GM06990 (cell line): ENCODE measurements around the gene ATP2B3.

Experiments
- DNase-seq: peaks from one replicate; pipeline ENCODE4 v3.0.0-alpha.2; 2011; ENCODE audit not compliant: insufficient read length; ENCODE audit errors: extremely low read depth
- H3K27me3 ChIP-seq: replicated peaks from 2 replicates; pipeline ENCODE4 v1.6.0; 2011; ENCODE audit warnings: low read length; ENCODE audit not compliant: control insufficient read depth, insufficient read depth
- H3K36me3 ChIP-seq: 2 replicates; pipeline ENCODE4 v1.5.1; 2011; ENCODE audit warnings: low read length; ENCODE audit not compliant: control insufficient read depth, insufficient read depth
- H3K4me3 ChIP-seq: replicated peaks from 2 replicates; pipeline ENCODE4 v1.5.1; 2011; ENCODE audit warnings: low read depth, mild to moderate bottlenecking, control low read depth, low read length
- TF ChIP-seq, protein P1 (sequence below): IDR thresholded peaks from 2 replicates; pipeline ENCODE4 v1.5.1; 2011; ENCODE audit warnings: low read length, control low read depth, mild to moderate bottlenecking, inconsistent platforms; ENCODE audit not compliant: insufficient read depth, poor library complexity, severe bottlenecking

The ATP2B3 gene

DNA sequence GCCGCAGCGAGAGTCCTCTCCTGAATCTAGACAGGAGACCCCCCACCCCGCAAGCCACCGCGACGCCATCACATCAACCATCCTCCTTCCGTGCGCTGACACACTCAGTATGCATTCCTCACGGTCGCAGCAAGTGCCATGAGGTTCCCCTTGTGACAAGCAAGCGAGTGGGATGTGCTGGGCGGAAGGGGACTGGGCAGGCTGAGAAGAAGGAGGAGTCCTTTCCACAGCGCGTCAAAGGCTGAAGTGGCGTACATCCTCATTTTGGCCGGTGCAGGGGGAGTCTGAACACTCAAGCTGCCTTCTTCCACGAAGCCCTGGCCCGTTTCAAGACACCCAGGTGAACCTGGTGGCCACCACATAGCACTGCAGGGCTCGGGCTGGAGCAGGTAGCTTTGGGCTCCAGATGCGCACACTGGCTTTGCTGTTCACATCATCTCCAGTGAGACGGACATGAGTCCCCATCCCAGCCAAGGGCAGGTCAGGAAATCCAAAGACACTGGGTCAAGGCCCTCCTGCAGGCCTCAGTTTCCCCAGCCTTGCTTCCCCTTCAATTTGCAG, 51.1 kb downstream of the ATP2B3 start:
- TF ChIP-seq, protein P1, sequence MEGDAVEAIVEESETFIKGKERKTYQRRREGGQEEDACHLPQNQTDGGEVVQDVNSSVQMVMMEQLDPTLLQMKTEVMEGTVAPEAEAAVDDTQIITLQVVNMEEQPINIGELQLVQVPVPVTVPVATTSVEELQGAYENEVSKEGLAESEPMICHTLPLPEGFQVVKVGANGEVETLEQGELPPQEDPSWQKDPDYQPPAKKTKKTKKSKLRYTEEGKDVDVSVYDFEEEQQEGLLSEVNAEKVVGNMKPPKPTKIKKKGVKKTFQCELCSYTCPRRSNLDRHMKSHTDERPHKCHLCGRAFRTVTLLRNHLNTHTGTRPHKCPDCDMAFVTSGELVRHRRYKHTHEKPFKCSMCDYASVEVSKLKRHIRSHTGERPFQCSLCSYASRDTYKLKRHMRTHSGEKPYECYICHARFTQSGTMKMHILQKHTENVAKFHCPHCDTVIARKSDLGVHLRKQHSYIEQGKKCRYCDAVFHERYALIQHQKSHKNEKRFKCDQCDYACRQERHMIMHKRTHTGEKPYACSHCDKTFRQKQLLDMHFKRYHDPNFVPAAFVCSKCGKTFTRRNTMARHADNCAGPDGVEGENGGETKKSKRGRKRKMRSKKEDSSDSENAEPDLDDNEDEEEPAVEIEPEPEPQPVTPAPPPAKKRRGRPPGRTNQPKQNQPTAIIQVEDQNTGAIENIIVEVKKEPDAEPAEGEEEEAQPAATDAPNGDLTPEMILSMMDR: peak; percentile 16
- H3K27me3 ChIP-seq: no peaks in the 10 kb centered on the region
- no peaks in the 10 kb centered on the region for H3K36me3 ChIP-seq
- no peak for DNase-seq
- no peak overlapping the region for H3K4me3 ChIP-seq

DNA sequence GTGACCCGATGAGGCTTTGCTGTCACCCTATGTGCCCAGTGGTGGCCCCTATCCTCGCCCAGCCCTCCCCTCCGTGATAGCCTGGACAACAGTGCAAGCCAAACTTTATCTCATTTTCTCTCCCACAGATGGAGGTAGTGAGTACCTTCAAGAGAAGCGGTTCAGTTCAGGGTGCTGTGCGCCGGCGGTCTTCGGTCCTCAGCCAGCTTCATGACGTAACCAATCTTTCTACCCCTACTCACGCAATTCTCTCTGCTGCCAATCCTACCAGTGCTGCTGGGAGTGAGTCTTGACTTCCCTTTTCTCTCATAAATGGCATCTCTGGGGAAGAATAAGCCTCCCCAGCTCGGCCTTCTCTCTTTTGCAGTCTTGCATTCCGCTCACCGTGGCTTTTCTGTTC, 52.0 kb downstream of the ATP2B3 start:
- H3K4me3 ChIP-seq: no peak overlapping the region
- no peaks in the 10 kb centered on the region for H3K27me3 ChIP-seq
- TF ChIP-seq, protein P1: no peak
- no peaks in the 10 kb centered on the region for H3K36me3 ChIP-seq
- DNase-seq: no peak

DNA sequence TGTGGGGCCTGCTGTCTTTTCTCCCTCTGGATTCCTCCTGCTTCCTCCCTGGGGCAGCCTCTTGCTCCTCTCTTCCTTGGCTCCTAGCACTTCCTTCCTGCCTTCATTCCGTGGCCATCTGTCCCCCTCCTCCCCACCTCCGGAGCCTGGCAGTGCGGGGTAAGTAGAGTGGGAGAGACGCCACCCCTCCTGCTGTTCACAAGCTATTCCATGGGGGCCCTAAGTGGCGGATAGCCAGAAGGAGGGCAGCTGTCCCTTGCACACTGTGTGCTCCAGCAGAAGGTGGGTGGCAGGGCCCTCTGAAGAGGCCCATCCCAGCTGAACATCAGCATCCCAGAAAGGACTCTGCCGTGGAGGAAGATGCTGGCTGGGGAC, 54.1 kb downstream of the ATP2B3 start:
- H3K36me3 ChIP-seq: no peaks in the 10 kb centered on the region
- no peaks in the 10 kb centered on the region for H3K27me3 ChIP-seq
- DNase-seq: no peak
- H3K4me3 ChIP-seq: no peak overlapping the region
- TF ChIP-seq, protein P1: no peak

DNA sequence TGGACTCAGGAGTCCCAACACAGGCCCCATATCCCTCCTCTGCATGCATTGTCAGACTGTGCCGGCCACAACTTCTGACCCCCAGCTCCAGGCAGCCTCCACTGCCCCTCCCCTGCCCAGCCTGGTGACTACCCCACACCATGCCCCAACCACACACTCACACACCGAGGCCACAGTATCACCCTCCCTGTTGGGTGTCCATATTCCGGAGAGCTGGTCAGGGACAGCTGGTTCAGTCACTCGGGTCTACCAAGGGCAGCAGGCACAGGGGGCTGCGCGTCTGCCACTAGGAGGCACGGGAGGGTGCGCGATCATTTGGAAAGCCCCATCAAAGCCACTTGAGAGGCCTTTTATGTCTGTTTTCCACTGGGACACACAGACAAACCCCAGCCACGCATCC, 55.2 kb downstream of the ATP2B3 start:
- H3K27me3 ChIP-seq: no peaks in the 10 kb centered on the region
- DNase-seq: no peak
- no peaks in the 10 kb centered on the region for H3K36me3 ChIP-seq
- TF ChIP-seq, protein P1: no peak
- H3K4me3 ChIP-seq: no peak overlapping the region

DNA sequence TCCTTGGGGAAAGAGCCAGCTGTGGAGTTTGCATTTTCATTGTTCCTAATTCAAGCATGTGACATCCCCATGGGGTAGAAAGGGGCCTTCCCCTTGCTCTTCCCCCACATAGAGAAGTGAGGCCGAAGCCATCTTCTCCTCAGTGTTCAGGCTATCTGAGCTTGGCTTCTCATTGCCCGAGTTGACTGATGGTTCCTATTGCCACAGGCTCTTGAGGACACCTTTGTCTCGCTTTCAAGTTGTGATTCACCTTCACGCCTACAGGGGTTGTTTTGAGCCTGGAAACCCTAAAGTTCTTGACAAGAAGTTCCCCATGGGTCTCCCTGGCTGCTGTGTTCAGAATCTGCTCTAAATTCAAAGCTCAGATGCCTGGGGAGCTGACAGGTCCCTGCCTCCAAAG, 56.5 kb downstream of the ATP2B3 start:
- TF ChIP-seq, protein P1: peak; percentile 10
- H3K4me3 ChIP-seq: no peak overlapping the region
- DNase-seq: no peak
- no peaks in the 10 kb centered on the region for H3K27me3 ChIP-seq
- no peaks in the 10 kb centered on the region for H3K36me3 ChIP-seq

DNA sequence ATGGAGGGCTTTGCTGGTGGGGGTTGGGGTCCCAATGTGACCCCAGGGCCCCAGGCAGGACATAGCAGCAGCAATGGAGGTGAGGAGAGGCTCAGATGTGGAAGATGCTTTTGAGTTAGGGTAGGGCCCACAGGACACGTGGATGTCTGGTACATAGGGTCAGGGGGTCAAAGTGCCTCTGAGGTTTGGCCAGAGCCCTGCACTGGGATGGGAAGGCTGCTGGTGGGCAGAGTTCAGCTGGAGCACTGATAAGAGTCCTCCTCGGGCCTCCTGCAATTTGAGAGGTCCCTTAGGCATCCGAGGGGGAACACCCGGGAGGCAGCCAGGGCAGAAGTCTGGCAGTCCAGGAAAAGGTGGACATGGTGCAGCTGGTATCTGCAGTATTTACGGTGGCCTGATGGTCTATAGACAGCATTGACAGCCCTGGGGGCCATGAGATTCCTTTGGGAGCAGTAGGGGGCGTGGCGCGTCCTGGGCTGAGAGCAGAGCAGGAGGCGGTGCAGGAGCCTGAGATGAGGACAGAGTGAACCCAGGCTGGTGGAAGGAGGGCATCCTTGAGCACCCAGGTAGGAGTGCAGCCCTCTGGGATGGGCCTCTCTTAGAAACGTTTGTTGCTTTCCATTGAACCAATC, 58.9 kb downstream of the ATP2B3 start:
- Histone ChIP-seq H3K27me3 (no peaks in the 10 kb centered on the region), H3K36me3 (no peaks in the 10 kb centered on the region), H3K4me3 (no peak overlapping the region)
- TF ChIP-seq, protein P1: no peak
- DNase-seq: no peak
